Right lung (tissue), 10 donors: ENCODE measurements around the gene PEX26. TPM values are rescaled to one million over a fixed set of nuclear protein-coding genes. Genes with fewer than 3 reads are reported as not detected.
"Not testable (repeated sequence)": the region's sequence is repeated elsewhere in the genome, so short reads cannot be mapped to it uniquely, and the experiment has no call there.

Experiments
- DNase-seq, 2 donors: peaks; one replicate each; pipeline ENCODE4 v3.0.0-alpha.2; 2013
- long read RNA-seq, 8 donors: transcript quantifications; one replicate each; lab custom pipeline, GENCODE V29; 2026
- polyA plus RNA-seq, 5 donors: library from polyadenylated mRNA; unstranded; fragments of 120-200 nt; gene quantifications; one replicate each; pipeline versions ENCODE4 v1.2.1 to v1.2.3, GENCODE V29; 2013; ENCODE audit warnings: inconsistent platforms in 1 of 5, low replicate concordance in 1 of 5; ENCODE audit not compliant: insufficient read length in 5 of 5, insufficient read depth in 1 of 5

PEX26 gene
- polyA plus RNA-seq, result 10 to 100 TPM; 21.2 to 26.1 (median 24.3) TPM
- long read RNA-seq, donor 1, full-length matches to known transcripts, result 3 of 18 reads
- long read RNA-seq, donor 1, partial matches to known transcripts, result 15 of 18 reads
- long read RNA-seq, donor 1, other reads (novel, unspliced or antisense), result 0 of 18 reads
- long read RNA-seq, donor 2, partial matches to known transcripts, result 5 of 6 reads
- long read RNA-seq, donor 2, other reads (novel, unspliced or antisense), result 0 of 6 reads
- long read RNA-seq, donor 3, full-length matches to known transcripts, result 1 of 48 reads
- long read RNA-seq, donor 3, partial matches to known transcripts, result 47 of 48 reads
- long read RNA-seq, donor 3, other reads (novel, unspliced or antisense), result 0 of 48 reads
- long read RNA-seq, donor 4, partial matches to known transcripts, result 31 of 32 reads
- long read RNA-seq, donor 4, other reads (novel, unspliced or antisense), result 0 of 32 reads
- long read RNA-seq, donor 5, full-length matches to known transcripts, result 2 of 13 reads
- long read RNA-seq, donor 5, partial matches to known transcripts, result 11 of 13 reads
- long read RNA-seq, donor 5, other reads (novel, unspliced or antisense), result 0 of 13 reads
- long read RNA-seq, donor 6, full-length matches to known transcripts, result 4 of 20 reads
- long read RNA-seq, donor 6, partial matches to known transcripts, result 16 of 20 reads
- long read RNA-seq, donor 6, other reads (novel, unspliced or antisense), result 0 of 20 reads
- long read RNA-seq, donor 7, partial matches to known transcripts, result 0 of 3 reads
- long read RNA-seq, donor 7, other reads (novel, unspliced or antisense), result 0 of 3 reads
- long read RNA-seq, donor 8, partial matches to known transcripts, result 5 of 6 reads
- long read RNA-seq, donor 8, other reads (novel, unspliced or antisense), result 0 of 6 reads

GRCh38 chr22:18077639-18078328 is at the start of gene PEX26:
Gene PEX26 (plus strand): TSS chr22:18077990. CDS start chr22:18078377, 387 bp downstream.
- peak; percentile 89 to 90 for DNase-seq

- no peak for DNase-seq
Measured at GRCh38 chr22:18028817-18029527, 48.8 kb upstream of the PEX26 start.

GRCh38 chr22:18029686-18030267 is 48.0 kb upstream of the PEX26 start:
- no peak for DNase-seq

- DNase-seq, result no peak
Measured at GRCh38 chr22:18031695-18032454, 45.9 kb upstream of the PEX26 start.

GRCh38 chr22:18032455-18033101 is 45.2 kb upstream of the PEX26 start:
- no peak for DNase-seq

GRCh38 chr22:18033204-18033998 is 44.4 kb upstream of the PEX26 start:
- DNase-seq, result no peak

GRCh38 chr22:18034076-18034475 is 43.7 kb upstream of the PEX26 start:
- DNase-seq, result no peak

- DNase-seq, result no peak
Measured at GRCh38 chr22:18035751-18036150, 42.0 kb upstream of the PEX26 start.

GRCh38 chr22:18040898-18041297 is 36.9 kb upstream of the PEX26 start:
- not testable (repeated sequence) for DNase-seq

GRCh38 chr22:18042685-18043084 is 35.1 kb upstream of the PEX26 start:
- no peak for DNase-seq

- DNase-seq, result peak; percentile 59 to 60
Measured at GRCh38 chr22:18044548-18045271, 33.1 kb upstream of the PEX26 start.

GRCh38 chr22:18045794-18046193 is 32.0 kb upstream of the PEX26 start:
- no peak for DNase-seq

GRCh38 chr22:18048041-18048440 is 29.7 kb upstream of the PEX26 start:
- no peak for DNase-seq

GRCh38 chr22:18048441-18048898 is 29.3 kb upstream of the PEX26 start:
- peak in 1 of 2 donors; percentile 63 for DNase-seq

- DNase-seq, result no peak
Measured at GRCh38 chr22:18050065-18050464, 27.7 kb upstream of the PEX26 start.

GRCh38 chr22:18051113-18051512 is 26.7 kb upstream of the PEX26 start:
- not testable (repeated sequence) for DNase-seq

- DNase-seq, result not testable (repeated sequence)
Measured at GRCh38 chr22:18053216-18053946, 24.4 kb upstream of the PEX26 start.
